NCI-H2081 (cell line): ENCODE results near the gene PDE1C.

Source experiments
- DNase-seq, 2 experiments: peaks; one replicate each; lab custom pipeline; 2025; lab: John Stamatoyannopoulos, UW

Gene PDE1C

GRCh38 chr7:31892099-31892829 is 177.9 kb downstream of the PDE1C start:
- no peak for DNase-seq

GRCh38 chr7:31890766-31891165 is 179.4 kb downstream of the PDE1C start:
- DNase-seq, result no peak

- no peak for DNase-seq
Measured at GRCh38 chr7:31890198-31890597, 180.0 kb downstream of the PDE1C start.

- no peak for DNase-seq
Measured at GRCh38 chr7:31887006-31887405, 183.2 kb downstream of the PDE1C start.

- DNase-seq, result no peak
Measured at GRCh38 chr7:31885171-31885570, 185.0 kb downstream of the PDE1C start.

GRCh38 chr7:31883761-31884164 is 186.4 kb downstream of the PDE1C start:
- DNase-seq, result no peak

GRCh38 chr7:31882187-31882586 is 188.0 kb downstream of the PDE1C start:
- no peak for DNase-seq

- no peak for DNase-seq
Measured at GRCh38 chr7:31878875-31879274, 191.3 kb downstream of the PDE1C start.

- DNase-seq, result no peak
Measured at GRCh38 chr7:31875424-31875823, 194.8 kb downstream of the PDE1C start.

- DNase-seq, result no peak
Measured at GRCh38 chr7:31874631-31875386, 195.4 kb downstream of the PDE1C start.

GRCh38 chr7:31873816-31874597 is 196.2 kb downstream of the PDE1C start:
- no peak for DNase-seq

GRCh38 chr7:31872545-31873370 is 197.4 kb downstream of the PDE1C start:
- no peak for DNase-seq

GRCh38 chr7:31864646-31865045 is 205.6 kb downstream of the PDE1C start:
- DNase-seq, result no peak

- no peak for DNase-seq
Measured at GRCh38 chr7:31860925-31861324, 209.3 kb downstream of the PDE1C start.

GRCh38 chr7:31858055-31858454 is 212.2 kb downstream of the PDE1C start:
- no peak for DNase-seq

- no peak for DNase-seq
Measured at GRCh38 chr7:31857172-31857571, 213.0 kb downstream of the PDE1C start.

- no peak for DNase-seq
Measured at GRCh38 chr7:31856337-31856736, 213.9 kb downstream of the PDE1C start.

GRCh38 chr7:31855530-31855929 is 214.7 kb downstream of the PDE1C start:
- no peak for DNase-seq

GRCh38 chr7:31853380-31853779 is 216.8 kb downstream of the PDE1C start:
- DNase-seq, result no peak

GRCh38 chr7:31852462-31852861 is 217.7 kb downstream of the PDE1C start:
- no peak for DNase-seq

- DNase-seq, result no peak
Measured at GRCh38 chr7:31851119-31851518, 219.1 kb downstream of the PDE1C start.

- no peak for DNase-seq
Measured at GRCh38 chr7:31850601-31851000, 219.6 kb downstream of the PDE1C start.
